Erythroblast (primary cell): ENCODE results near the gene MTHFR.

Experiments used
- DNase-seq, 2 experiments: peaks; one replicate each; lab custom pipeline; 2025; lab: John Stamatoyannopoulos, UW
- GATA1 ChIP-seq: IDR thresholded peaks from 2 replicates; pipeline ENCODE4 v1.6.1; 2011; ENCODE audit warnings: low read depth, mild to moderate bottlenecking, control low read depth, low read length, moderate library complexity
- POLR2A ChIP-seq: IDR thresholded peaks from 2 replicates; pipeline ENCODE4 v1.6.1; 2011; ENCODE audit warnings: mild to moderate bottlenecking, low read length

The MTHFR gene

GRCh38 chr1:11787251-11787803, 18.4 kb downstream of the MTHFR start:
- no peak for TF ChIP-seq GATA1
- TF ChIP-seq POLR2A, result no peak
- peak in 1 of 2 experiments; percentile 43 for DNase-seq

- TF ChIP-seq POLR2A (no peak), GATA1 (no peak)
- no peak for DNase-seq
Measured at GRCh38 chr1:11786168-11786567, 19.6 kb downstream of the MTHFR start.

- peak; percentile 72 to 80 for DNase-seq
Measured at GRCh38 chr1:11784993-11785769, 20.6 kb downstream of the MTHFR start.

GRCh38 chr1:11784256-11784992, 21.3 kb downstream of the MTHFR start:
- no peak for TF ChIP-seq POLR2A
- no peak for TF ChIP-seq GATA1
- DNase-seq, result no peak

More at GRCh38 chr1:11784993-11785769, 20.6 kb downstream of the MTHFR start:
- TF ChIP-seq POLR2A (peak; percentile 63), GATA1 (no peak)

GRCh38 chr1:11783556-11783955, 22.2 kb downstream of the MTHFR start:
- TF ChIP-seq POLR2A, result no peak
- no peak for TF ChIP-seq GATA1
- no peak for DNase-seq

- no peak for DNase-seq
- TF ChIP-seq POLR2A, result no peak
- no peak for TF ChIP-seq GATA1
Measured at GRCh38 chr1:11782127-11782708, 23.5 kb downstream of the MTHFR start.

GRCh38 chr1:11781297-11781696, 24.5 kb downstream of the MTHFR start:
- DNase-seq, result no peak
- TF ChIP-seq GATA1, result no peak
- no peak for TF ChIP-seq POLR2A

- TF ChIP-seq GATA1 (no peak), POLR2A (no peak)
- no peak for DNase-seq
Measured at GRCh38 chr1:11780380-11781147, 25.2 kb downstream of the MTHFR start.

GRCh38 chr1:11779715-11780379, 25.9 kb downstream of the MTHFR start:
- TF ChIP-seq POLR2A, result no peak
- no peak for TF ChIP-seq GATA1
- DNase-seq, result no peak

GRCh38 chr1:11778844-11779623, 26.7 kb downstream of the MTHFR start:
- no peak for TF ChIP-seq GATA1
- TF ChIP-seq POLR2A, result no peak
- no peak for DNase-seq

- TF ChIP-seq POLR2A (no peak), GATA1 (no peak)
- no peak for DNase-seq
Measured at GRCh38 chr1:11778336-11778735, 27.4 kb downstream of the MTHFR start.

GRCh38 chr1:11777658-11778322, 28.0 kb downstream of the MTHFR start:
- no peak for TF ChIP-seq GATA1
- no peak for TF ChIP-seq POLR2A
- DNase-seq, result no peak

GRCh38 chr1:11774753-11775152, 31.0 kb downstream of the MTHFR start:
- DNase-seq, result no peak
- no peak for TF ChIP-seq GATA1
- no peak for TF ChIP-seq POLR2A
